ENCODE data around the gene MTR.
"Not testable (repeated sequence)": the region's sequence is repeated elsewhere in the genome, so short reads cannot be mapped to it uniquely, and the experiment has no call there.

The MTR gene

DNA sequence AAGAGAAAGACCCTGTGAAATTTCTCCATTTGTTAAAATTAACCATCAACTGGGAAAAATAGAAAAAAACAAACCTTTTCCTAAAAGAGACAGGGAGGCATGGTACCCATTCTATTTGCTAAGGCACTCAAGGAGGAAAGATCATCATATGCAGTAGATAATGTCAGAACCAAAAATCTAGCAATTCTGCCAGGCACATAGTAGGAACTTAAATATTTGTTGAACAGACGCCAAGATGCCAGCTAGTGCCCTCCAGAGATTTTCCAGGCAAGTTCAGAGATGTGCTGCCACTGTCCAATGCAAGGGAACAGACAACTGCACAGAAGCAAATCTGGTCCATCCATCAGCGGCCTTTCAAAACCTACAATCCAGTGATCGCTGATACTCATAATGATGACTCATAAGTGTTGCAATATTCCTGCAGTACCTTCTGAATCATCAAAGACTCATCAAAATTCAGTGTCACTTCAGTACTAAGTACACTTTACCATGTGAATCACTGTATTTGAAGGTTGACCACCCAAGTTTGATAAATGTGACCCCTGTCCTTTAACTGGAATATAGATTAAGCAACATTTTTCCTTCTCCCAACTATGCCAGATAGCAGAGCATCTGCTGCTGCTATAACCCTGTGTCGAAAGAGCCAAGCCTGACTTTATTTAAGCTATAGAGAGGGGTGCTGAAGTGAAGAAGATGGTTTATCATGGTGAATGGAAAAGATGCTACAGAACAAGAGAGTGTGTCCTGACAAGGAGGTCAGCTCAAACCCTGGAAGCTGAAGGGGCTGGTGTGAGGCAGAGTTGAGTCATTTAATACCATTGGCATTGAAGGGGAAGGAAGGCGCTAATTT is 110.0 kb downstream of the MTR start:
- H3K27me3 ChIP-seq: peaks cover 21% of the 10 kb centered on the region
- no peak overlapping the region for H3K4me3 ChIP-seq (ENCODE audit: low read depth in 1 of 2, low read length in 1 of 2)
- TF ChIP-seq, protein P1, sequence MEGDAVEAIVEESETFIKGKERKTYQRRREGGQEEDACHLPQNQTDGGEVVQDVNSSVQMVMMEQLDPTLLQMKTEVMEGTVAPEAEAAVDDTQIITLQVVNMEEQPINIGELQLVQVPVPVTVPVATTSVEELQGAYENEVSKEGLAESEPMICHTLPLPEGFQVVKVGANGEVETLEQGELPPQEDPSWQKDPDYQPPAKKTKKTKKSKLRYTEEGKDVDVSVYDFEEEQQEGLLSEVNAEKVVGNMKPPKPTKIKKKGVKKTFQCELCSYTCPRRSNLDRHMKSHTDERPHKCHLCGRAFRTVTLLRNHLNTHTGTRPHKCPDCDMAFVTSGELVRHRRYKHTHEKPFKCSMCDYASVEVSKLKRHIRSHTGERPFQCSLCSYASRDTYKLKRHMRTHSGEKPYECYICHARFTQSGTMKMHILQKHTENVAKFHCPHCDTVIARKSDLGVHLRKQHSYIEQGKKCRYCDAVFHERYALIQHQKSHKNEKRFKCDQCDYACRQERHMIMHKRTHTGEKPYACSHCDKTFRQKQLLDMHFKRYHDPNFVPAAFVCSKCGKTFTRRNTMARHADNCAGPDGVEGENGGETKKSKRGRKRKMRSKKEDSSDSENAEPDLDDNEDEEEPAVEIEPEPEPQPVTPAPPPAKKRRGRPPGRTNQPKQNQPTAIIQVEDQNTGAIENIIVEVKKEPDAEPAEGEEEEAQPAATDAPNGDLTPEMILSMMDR (IDR thresholded peaks at IDR 0.05): no peak
- H3K9me3 ChIP-seq: no peaks in the 10 kb centered on the region
- no peak overlapping the region for H3K27ac ChIP-seq
- no peaks in the 10 kb centered on the region for H3K4me1 ChIP-seq (ENCODE audit: control insufficient read depth in 1 of 2, insufficient read depth in 1 of 2, low read depth in 1 of 2, low read length in 1 of 2)
- H3K36me3 ChIP-seq: no peaks in the 10 kb centered on the region

DNA sequence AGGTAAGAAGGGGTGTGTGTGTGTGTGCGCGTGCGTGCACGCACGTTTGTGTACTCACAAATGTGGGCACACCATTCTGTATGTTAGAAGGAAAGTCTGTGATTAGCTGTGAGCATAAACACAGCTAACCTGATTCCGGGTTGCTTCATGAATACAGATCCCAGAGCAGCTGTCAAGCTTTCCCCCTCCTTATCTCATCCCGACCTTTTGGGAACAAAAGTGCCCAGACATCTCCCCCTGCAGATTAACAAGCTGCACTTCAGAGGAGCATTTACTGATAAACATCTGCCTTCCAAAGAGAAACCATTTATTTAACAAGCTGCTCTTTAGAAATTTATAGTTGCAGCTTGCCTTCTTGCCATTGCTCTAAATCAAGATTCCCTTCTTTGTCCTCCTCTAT is 112.1 kb downstream of the MTR start:
- TF ChIP-seq, protein P1 (IDR thresholded peaks at IDR 0.05): no peak
- H3K27ac ChIP-seq: no peak overlapping the region
- H3K4me1 ChIP-seq (ENCODE audit: control insufficient read depth in 1 of 2, insufficient read depth in 1 of 2, low read depth in 1 of 2, low read length in 1 of 2): no peaks in the 10 kb centered on the region
- H3K36me3 ChIP-seq: no peaks in the 10 kb centered on the region
- H3K4me3 ChIP-seq (ENCODE audit: low read depth in 1 of 2, low read length in 1 of 2): no peak overlapping the region
- peaks cover 21% of the 10 kb centered on the region for H3K27me3 ChIP-seq
- no peaks in the 10 kb centered on the region for H3K9me3 ChIP-seq

DNA sequence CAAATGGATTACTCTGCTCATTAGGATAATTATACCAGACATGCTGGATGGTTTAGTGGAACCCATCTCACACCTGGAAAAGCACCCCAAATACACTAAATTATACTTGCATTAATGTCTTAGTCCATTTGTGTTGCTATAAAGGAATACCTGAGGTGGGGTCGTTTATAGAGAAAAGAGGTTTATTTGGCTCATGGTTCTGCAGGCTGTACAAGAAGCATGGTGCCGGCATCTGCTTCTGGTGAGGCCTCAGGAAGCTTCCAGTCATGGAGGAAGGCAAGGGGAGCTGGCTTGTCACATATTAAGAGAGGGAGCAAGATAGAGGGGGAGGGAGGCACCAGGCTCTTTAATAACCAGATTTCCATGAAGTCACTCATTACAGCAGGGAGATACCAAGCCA is 113.6 kb downstream of the MTR start:
- H3K4me1 ChIP-seq (ENCODE audit: control insufficient read depth in 1 of 2, insufficient read depth in 1 of 2, low read depth in 1 of 2, low read length in 1 of 2): no peaks in the 10 kb centered on the region
- no peak overlapping the region for H3K27ac ChIP-seq
- no peaks in the 10 kb centered on the region for H3K36me3 ChIP-seq
- TF ChIP-seq, protein P1 (IDR thresholded peaks at IDR 0.05): no peak
- H3K4me3 ChIP-seq (ENCODE audit: low read depth in 1 of 2, low read length in 1 of 2): no peak overlapping the region
- no peaks in the 10 kb centered on the region for H3K9me3 ChIP-seq
- H3K27me3 ChIP-seq: peaks cover 21% of the 10 kb centered on the region

DNA sequence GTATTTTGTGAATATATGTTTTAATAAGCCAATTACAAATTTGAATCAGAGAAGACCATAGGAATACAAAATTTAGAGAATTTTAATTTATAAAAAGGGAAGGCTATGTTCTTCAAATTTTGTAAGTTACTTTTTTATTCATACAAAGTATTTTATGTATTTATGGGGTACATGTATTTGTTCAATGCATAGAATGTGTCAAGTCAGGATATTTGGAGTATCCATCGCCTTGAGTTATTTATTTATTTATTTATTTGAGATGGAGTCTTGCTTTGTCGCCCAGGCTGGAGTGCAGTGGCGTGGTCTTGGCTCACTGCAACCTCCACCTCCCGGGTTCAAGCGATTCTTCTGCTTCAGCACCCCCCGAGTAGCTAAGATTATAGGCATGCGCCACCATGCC is 116.0 kb downstream of the MTR start:
- peaks cover 21% of the 10 kb centered on the region for H3K27me3 ChIP-seq
- not testable (repeated sequence) for H3K9me3 ChIP-seq; H3K27ac ChIP-seq; H3K4me3 ChIP-seq (ENCODE audit: low read depth in 1 of 2, low read length in 1 of 2); H3K36me3 ChIP-seq; H3K4me1 ChIP-seq (ENCODE audit: control insufficient read depth in 1 of 2, insufficient read depth in 1 of 2, low read depth in 1 of 2, low read length in 1 of 2)

DNA sequence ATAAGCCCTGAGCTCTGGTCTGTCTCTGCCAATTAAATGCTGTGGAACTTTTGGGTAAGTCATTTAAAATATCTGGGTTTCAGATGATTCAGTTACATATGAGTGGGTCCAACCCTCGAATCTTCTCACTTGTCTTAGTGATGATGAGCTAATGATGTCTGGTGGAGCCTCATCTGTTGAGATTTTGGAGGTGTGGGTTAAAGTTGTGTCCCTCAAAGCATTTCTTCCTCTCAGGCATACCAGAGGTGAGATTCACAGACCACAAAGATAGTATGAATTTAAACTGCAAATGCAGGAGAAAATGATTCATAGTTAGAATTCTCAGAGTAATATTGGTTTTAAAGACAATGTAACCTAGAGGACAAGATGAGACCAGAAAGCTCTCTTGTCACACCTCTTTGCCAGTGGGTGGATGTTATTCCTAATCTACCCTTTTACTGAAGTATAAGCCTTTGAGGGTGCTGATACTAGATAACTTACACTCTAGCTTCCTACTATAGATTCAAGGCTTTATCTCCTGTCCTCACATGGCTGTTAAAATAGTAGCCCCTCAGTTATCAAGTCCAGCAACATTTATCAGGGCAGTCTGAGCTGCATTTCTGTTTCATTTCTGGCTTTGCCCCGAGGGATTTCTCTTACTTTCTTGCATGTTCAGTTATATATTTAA is 118.4 kb downstream of the MTR start:
- Histone ChIP-seq H3K9me3 (no peaks in the 10 kb centered on the region), H3K27ac (no peak overlapping the region), H3K4me1 (ENCODE audit: control insufficient read depth in 1 of 2, insufficient read depth in 1 of 2, low read depth in 1 of 2, low read length in 1 of 2) (no peaks in the 10 kb centered on the region), H3K27me3 (peaks cover 2% of the 10 kb centered on the region), H3K4me3 (ENCODE audit: low read depth in 1 of 2, low read length in 1 of 2) (no peak overlapping the region), H3K36me3 (no peaks in the 10 kb centered on the region)
- TF ChIP-seq, protein P1 (IDR thresholded peaks at IDR 0.05): no peak

DNA sequence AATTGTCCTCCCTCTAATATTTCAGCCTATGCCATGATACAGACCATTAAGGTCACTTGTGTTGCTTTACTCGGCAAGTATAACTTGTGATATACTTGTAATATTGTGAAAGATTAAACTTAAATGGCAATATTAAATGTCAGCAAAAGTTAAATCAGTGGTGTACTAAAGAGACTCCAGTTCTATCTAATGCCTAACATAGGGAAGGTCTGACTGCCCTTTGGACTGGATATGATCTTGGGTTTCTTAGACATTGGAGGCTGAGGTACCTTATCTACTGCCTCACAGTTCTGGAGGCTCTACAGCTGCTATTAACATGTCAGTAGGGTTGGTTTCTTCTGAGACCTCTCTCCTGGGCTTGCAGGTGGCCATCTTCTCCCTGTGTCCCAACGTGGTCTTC is 119.3 kb downstream of the MTR start:
- Histone ChIP-seq H3K27ac (no peak overlapping the region), H3K4me1 (ENCODE audit: control insufficient read depth in 1 of 2, insufficient read depth in 1 of 2, low read depth in 1 of 2, low read length in 1 of 2) (no peaks in the 10 kb centered on the region), H3K4me3 (ENCODE audit: low read depth in 1 of 2, low read length in 1 of 2) (no peak overlapping the region), H3K27me3 (no peaks in the 10 kb centered on the region), H3K36me3 (no peaks in the 10 kb centered on the region), H3K9me3 (no peaks in the 10 kb centered on the region)
- TF ChIP-seq, protein P1 (IDR thresholded peaks at IDR 0.05): no peak

Data from neutrophil (primary cell).